SK-N-SH (cell line): ENCODE results near the gene ANKS1B. TPM values are rescaled to one million over a fixed set of nuclear protein-coding genes. Genes with fewer than 3 reads are reported as not detected.

Experiments used
- CTCF ChIA-PET: fragments of 300-600, 350-600 bp; formaldehyde crosslinking; extraction: SDS; loops from one replicate; lab custom pipeline; 2021; lab: Yijun Ruan, JAX
- POLR2A ChIA-PET: fragments of 350-600 bp; sonication (Branson Sonifier 250); formaldehyde crosslinking; extraction: SDS; loops from one replicate; lab custom pipeline; 2020; ENCODE audit warnings: antibody characterized with exemption, inconsistent platforms; lab: Yijun Ruan, JAX
- DNase-seq: peaks from one replicate; pipeline ENCODE4 v3.0.0; 2012
- H2AFZ ChIP-seq: fragments of 200-600 bp; sonication (generic); 2 replicates; pipeline ENCODE4 v1.8.1; 2016; ENCODE audit warnings: antibody characterized with exemption, mild to moderate bottlenecking, low read depth
- H3F3A ChIP-seq: fragments of 200-600 bp; sonication (generic); replicated peaks from 2 replicates; pipeline ENCODE3; 2016; ENCODE audit warnings: antibody characterized with exemption, mild to moderate bottlenecking; ENCODE audit not compliant: insufficient read depth
- H3K27ac ChIP-seq, 2 experiments: fragments of 200-500 bp in 1 of 2; fragments of 200-600 bp in 1 of 2; sonication (Bioruptor generic) in 1 of 2; sonication (generic), shearing (Covaris generic) in 1 of 2; 2 replicates each; pipeline versions ENCODE4 v1.5.1 to v1.6.1; 2014 to 2016; ENCODE audit warnings: low read depth in 2 of 2, inconsistent platforms in 1 of 2, low read length in 1 of 2, mild to moderate bottlenecking in 1 of 2, mixed read lengths in 1 of 2
- H3K27me3 ChIP-seq: fragments of 200-600 bp; sonication (generic), shearing (Covaris generic); 2 replicates; pipeline ENCODE4 v1.6.1; 2016; ENCODE audit warnings: mixed run types; ENCODE audit not compliant: insufficient read depth
- H3K36me3 ChIP-seq, 2 experiments: fragments of 200-500 bp in 1 of 2; fragments of 200-600 bp in 1 of 2; sonication (Bioruptor generic) in 1 of 2; sonication (generic) in 1 of 2; replicated peaks in 1 of 2; 2 replicates each; pipeline versions ENCODE3 to v1.5.1; 2014 to 2016; ENCODE audit warnings: low read length in 1 of 2, mild to moderate bottlenecking in 1 of 2; ENCODE audit not compliant: insufficient read depth in 2 of 2, control insufficient read depth in 1 of 2
- H3K4me1 ChIP-seq, 2 experiments: fragments of 200-500 bp in 1 of 2; fragments of 200-600 bp in 1 of 2; sonication (Bioruptor generic) in 1 of 2; sonication (generic), shearing (Covaris generic) in 1 of 2; 2 replicates each; pipeline versions ENCODE4 v1.5.1 to v1.6.1; 2014 to 2016; ENCODE audit warnings: low read depth in 1 of 2, low read length in 1 of 2, mixed run types in 1 of 2; ENCODE audit not compliant: insufficient read depth in 2 of 2, control insufficient read depth in 1 of 2
- H3K4me2 ChIP-seq: fragments of 200-600 bp; sonication (generic), shearing (Covaris generic); 2 replicates; pipeline ENCODE4 v1.6.1; 2017; ENCODE audit warnings: mixed run types
- H3K4me3 ChIP-seq, 2 experiments: fragments of 200-500 bp in 1 of 2; fragments of 200-600 bp in 1 of 2; sonication (Bioruptor generic) in 1 of 2; sonication (generic), shearing (Covaris generic) in 1 of 2; 2 replicates each; pipeline versions ENCODE4 v1.5.1 to v1.8.1; 2014 to 2016; ENCODE audit warnings: low read depth in 2 of 2, inconsistent platforms in 1 of 2, low read length in 1 of 2, mild to moderate bottlenecking in 1 of 2, mixed read lengths in 1 of 2, moderate library complexity in 1 of 2
- H3K79me2 ChIP-seq: fragments of 200-600 bp; sonication (generic); 2 replicates; pipeline ENCODE4 v1.8.1; 2017; ENCODE audit warnings: mild to moderate bottlenecking; ENCODE audit not compliant: insufficient read depth
- H3K9ac ChIP-seq: fragments of 200-600 bp; sonication (generic); 2 replicates; pipeline ENCODE4 v1.6.1; 2017; ENCODE audit warnings: mixed run types
- H3K9me2 ChIP-seq: fragments of 200-600 bp; sonication (generic); 2 replicates; pipeline ENCODE4 v1.6.1; 2017; ENCODE audit warnings: mixed run types
- H3K9me3 ChIP-seq: fragments of 200-600 bp; sonication (generic); 2 replicates; pipeline ENCODE4 v1.6.1; 2017; ENCODE audit warnings: mixed run types, mild to moderate bottlenecking, moderate library complexity
- H4K20me1 ChIP-seq: fragments of 200-600 bp; sonication (generic); 2 replicates; pipeline ENCODE4 v1.6.1; 2017; ENCODE audit warnings: mild to moderate bottlenecking, mixed run types; ENCODE audit not compliant: insufficient read depth
- CTCF ChIP-seq: fragments of 200-600 bp; sonication (generic); IDR thresholded peaks from 2 replicates; pipeline ENCODE4 v1.6.1; 2017; ENCODE audit warnings: antibody characterized with exemption, mild to moderate bottlenecking, moderate library complexity
- EP300 ChIP-seq, 2 experiments: IDR thresholded peaks; 2 replicates each; pipeline versions ENCODE4 v1.4.0 to v1.6.1; 2012; ENCODE audit warnings: borderline replicate concordance in 1 of 2, low read depth in 1 of 2, low read length in 1 of 2
- FOSL2 ChIP-seq: IDR thresholded peaks from 2 replicates; pipeline ENCODE4 v1.4.0; 2012; ENCODE audit warnings: low read depth, mild to moderate bottlenecking, moderate library complexity, borderline replicate concordance
- FOXJ3 ChIP-seq: sonication (generic); formaldehyde crosslinking; IDR thresholded peaks from 2 replicates; pipeline ENCODE4 v1.5.1; 2020; ENCODE audit warnings: mild to moderate bottlenecking, missing genetic modification reagents
- FOXM1 ChIP-seq: IDR thresholded peaks from 2 replicates; pipeline ENCODE4 v1.4.0; 2012; ENCODE audit warnings: low read depth, mild to moderate bottlenecking
- GABPA ChIP-seq: IDR thresholded peaks from 2 replicates; pipeline ENCODE4 v1.4.0; 2012; ENCODE audit warnings: low read depth, mild to moderate bottlenecking
- JUND ChIP-seq: IDR thresholded peaks from 2 replicates; pipeline ENCODE4 v1.4.0; 2012
- MEF2A ChIP-seq: IDR thresholded peaks from 2 replicates; pipeline ENCODE4 v1.4.0; 2012; ENCODE audit warnings: low read depth, borderline replicate concordance
- NFIC ChIP-seq: IDR thresholded peaks from 2 replicates; pipeline ENCODE4 v1.4.0; 2012; ENCODE audit warnings: borderline replicate concordance
- NRF1 ChIP-seq: IDR thresholded peaks from 2 replicates; pipeline ENCODE4 v1.6.1; 2012; ENCODE audit warnings: low read depth, mild to moderate bottlenecking, low read length
- RXRA ChIP-seq: IDR thresholded peaks from 2 replicates; pipeline ENCODE4 v1.4.0; 2012; ENCODE audit warnings: low read depth, mild to moderate bottlenecking, borderline replicate concordance
- TAF1 ChIP-seq: IDR thresholded peaks from 2 replicates; pipeline ENCODE4 v1.6.1; 2012; ENCODE audit warnings: low read depth, mild to moderate bottlenecking, low read length, moderate library complexity, borderline replicate concordance
- TEAD4 ChIP-seq: IDR thresholded peaks from 2 replicates; pipeline ENCODE4 v1.4.0; 2012; ENCODE audit warnings: mild to moderate bottlenecking, borderline replicate concordance; ENCODE audit not compliant: insufficient read depth
- WGBS: methylation state at CpG from one replicate; pipeline ENCODE4 v1.1.6; 2017; ENCODE audit warnings: low lambda C conversion rate; 5-methylcytosine and 5-hydroxymethylcytosine counted together
- polyA plus RNA-seq, 3 experiments: library from polyadenylated mRNA; depleted of rRNA; stranded (reverse); fragments of >200 nt; gene quantifications; 2 replicates each; pipeline ENCODE4 v1.2.3, GENCODE V29; 2012
- TF ChIP-seq, protein P1 (sequence below): IDR thresholded peaks from 2 replicates; pipeline ENCODE4; 2012
- TF ChIP-seq, protein P2 (sequence below): IDR thresholded peaks from 2 replicates; pipeline ENCODE4 v1.4.0; 2012; ENCODE audit warnings: low read depth, borderline replicate concordance
- TF ChIP-seq, protein P3 (sequence below): fragments of 150-350 bp; IDR thresholded peaks from 2 replicates; pipeline ENCODE4 v1.6.1; 2016; ENCODE audit warnings: mild to moderate bottlenecking, low read depth, low read length

ANKS1B gene
- polyA plus RNA-seq, 1 of the 3 experiments (the other 2 are of a cell fraction) = 1.8 TPM

DNA sequence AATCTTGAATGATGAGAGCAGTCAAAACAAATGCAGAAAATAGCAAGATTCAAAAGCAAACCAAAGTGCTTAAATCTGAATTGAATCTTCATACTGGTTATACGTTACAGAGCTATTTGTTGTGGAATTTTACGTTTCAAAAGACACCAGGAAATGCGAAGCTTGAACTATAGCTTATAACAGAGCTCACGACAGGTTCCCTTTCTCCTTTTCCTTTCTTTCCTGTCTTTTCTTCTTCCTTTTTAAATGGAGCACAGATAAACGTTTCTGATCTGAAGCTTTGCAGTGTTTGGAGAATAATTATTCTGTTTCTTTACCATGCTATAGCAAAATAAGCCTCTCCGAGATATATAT, 829.8 kb downstream of the ANKS1B start:
- DNase-seq = no peak
- 40% methylated on average over 6 of the region's 6 CpGs for WGBS
- no peaks in the 10 kb centered on the region for H3F3A ChIP-seq
- no peak overlapping the region for H2AFZ ChIP-seq
- no peaks in the 10 kb centered on the region for H4K20me1 ChIP-seq
- no peaks in the 10 kb centered on the region for H3K27me3 ChIP-seq
- no peak overlapping the region for H3K4me3 ChIP-seq
- no peak for TF ChIP-seq CTCF
- TF ChIP-seq TAF1 = no peak
- TF ChIP-seq TEAD4 = no peak
- no peak for TF ChIP-seq FOSL2
- TF ChIP-seq, protein P1, sequence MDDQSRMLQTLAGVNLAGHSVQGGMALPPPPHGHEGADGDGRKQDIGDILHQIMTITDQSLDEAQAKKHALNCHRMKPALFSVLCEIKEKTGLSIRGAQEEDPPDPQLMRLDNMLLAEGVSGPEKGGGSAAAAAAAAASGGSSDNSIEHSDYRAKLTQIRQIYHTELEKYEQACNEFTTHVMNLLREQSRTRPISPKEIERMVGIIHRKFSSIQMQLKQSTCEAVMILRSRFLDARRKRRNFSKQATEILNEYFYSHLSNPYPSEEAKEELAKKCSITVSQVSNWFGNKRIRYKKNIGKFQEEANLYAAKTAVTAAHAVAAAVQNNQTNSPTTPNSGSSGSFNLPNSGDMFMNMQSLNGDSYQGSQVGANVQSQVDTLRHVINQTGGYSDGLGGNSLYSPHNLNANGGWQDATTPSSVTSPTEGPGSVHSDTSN = no peak
- TF ChIP-seq MEF2A = no peak
- TF ChIP-seq, protein P2, sequence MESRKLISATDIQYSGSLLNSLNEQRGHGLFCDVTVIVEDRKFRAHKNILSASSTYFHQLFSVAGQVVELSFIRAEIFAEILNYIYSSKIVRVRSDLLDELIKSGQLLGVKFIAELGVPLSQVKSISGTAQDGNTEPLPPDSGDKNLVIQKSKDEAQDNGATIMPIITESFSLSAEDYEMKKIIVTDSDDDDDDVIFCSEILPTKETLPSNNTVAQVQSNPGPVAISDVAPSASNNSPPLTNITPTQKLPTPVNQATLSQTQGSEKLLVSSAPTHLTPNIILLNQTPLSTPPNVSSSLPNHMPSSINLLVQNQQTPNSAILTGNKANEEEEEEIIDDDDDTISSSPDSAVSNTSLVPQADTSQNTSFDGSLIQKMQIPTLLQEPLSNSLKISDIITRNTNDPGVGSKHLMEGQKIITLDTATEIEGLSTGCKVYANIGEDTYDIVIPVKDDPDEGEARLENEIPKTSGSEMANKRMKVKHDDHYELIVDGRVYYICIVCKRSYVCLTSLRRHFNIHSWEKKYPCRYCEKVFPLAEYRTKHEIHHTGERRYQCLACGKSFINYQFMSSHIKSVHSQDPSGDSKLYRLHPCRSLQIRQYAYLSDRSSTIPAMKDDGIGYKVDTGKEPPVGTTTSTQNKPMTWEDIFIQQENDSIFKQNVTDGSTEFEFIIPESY = no peak
- TF ChIP-seq FOXM1 = no peak
- H3K9me2 ChIP-seq = no peaks in the 10 kb centered on the region
- no peaks in the 10 kb centered on the region; the same call in 1 of the 2 replicates for H3K9me3 ChIP-seq
- no peak overlapping the region for H3K27ac ChIP-seq
- H3K36me3 ChIP-seq = no peaks in the 10 kb centered on the region
- H3K4me2 ChIP-seq = no peak overlapping the region
- no peaks in the 10 kb centered on the region for H3K79me2 ChIP-seq
- H3K4me1 ChIP-seq = peaks cover 0 to 4% of the 10 kb centered on the region in 2 experiments; a peak in 1 of 4 replicates
- H3K9ac ChIP-seq = no peak overlapping the region
- CTCF ChIA-PET = no interaction called here
- POLR2A ChIA-PET = no interaction called here

DNA sequence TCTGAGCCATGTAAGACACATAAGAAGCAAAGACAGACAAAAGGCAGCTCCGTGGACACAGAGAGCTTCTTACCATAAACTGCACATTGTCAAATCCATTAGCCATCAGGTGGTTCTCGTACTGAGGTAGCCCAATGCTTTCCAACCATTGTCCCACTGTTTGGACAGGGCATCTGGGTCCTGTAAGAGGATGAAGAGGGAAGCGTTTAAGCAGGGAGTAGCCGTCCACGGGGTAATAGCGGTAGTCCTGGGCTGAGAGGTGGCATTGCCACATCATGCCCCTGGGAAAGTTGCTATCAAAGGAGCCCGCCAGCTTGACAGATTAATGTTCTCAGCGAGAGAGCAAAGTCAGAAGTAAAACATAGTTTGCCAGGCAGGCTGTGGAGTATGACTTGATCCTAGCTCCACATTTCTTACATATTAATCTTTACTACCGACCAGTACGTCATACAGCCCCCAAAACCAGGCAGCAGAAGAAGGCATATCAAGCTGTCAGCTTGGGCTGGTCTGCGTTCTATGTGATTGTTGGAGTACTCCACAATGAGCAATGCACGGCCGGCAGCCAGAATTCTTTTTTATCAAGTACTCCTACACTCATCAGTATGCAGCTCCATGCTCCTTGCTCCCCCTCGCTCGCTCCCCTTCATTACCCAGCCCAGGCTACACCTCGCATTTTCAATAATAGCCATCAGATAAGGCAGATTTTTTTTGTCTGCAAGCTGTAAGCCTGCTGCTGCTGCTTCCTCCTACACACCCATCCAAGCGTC, 830.3 kb downstream of the ANKS1B start:
- Histone ChIP-seq H2AFZ (no peak overlapping the region), H3K36me3 (no peaks in the 10 kb centered on the region), H3F3A (no peaks in the 10 kb centered on the region), H3K79me2 (no peaks in the 10 kb centered on the region), H3K9me2 (no peaks in the 10 kb centered on the region), H3K27ac (no peak overlapping the region), H3K4me1 (peaks cover 0 to 4% of the 10 kb centered on the region in 2 experiments; a peak in 1 of 4 replicates), H3K9me3 (no peaks in the 10 kb centered on the region; the same call in 1 of the 2 replicates), H3K9ac (no peak overlapping the region), H3K27me3 (no peaks in the 10 kb centered on the region), H4K20me1 (no peaks in the 10 kb centered on the region), H3K4me2 (no peak overlapping the region), H3K4me3 (no peak overlapping the region; a peak in 1 of 4 replicates)
- 27% methylated on average over 17 of the region's 17 CpGs for WGBS
- ChIA-PET CTCF (no interaction called here), POLR2A (no interaction called here)
- DNase-seq = no peak
- TF ChIP-seq NFIC (no peak), JUND (no peak), FOXJ3 (no peak), RXRA (no peak), NRF1 (no peak), GABPA (no peak), EP300 (IDR thresholded peaks at IDR 0.05; ENCODE audit: borderline replicate concordance in 1 of 2, low read depth in 1 of 2, low read length in 1 of 2) (no peak)
- TF ChIP-seq, protein P2 = no peak
- TF ChIP-seq, protein P3, sequence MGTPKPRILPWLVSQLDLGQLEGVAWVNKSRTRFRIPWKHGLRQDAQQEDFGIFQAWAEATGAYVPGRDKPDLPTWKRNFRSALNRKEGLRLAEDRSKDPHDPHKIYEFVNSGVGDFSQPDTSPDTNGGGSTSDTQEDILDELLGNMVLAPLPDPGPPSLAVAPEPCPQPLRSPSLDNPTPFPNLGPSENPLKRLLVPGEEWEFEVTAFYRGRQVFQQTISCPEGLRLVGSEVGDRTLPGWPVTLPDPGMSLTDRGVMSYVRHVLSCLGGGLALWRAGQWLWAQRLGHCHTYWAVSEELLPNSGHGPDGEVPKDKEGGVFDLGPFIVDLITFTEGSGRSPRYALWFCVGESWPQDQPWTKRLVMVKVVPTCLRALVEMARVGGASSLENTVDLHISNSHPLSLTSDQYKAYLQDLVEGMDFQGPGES = no peak
